22Rv1 (cell line): ENCODE results near the gene GALNT12.

Source experiments
- H3K27ac ChIP-seq: fragments of 450-650 bp; 2 replicates; pipeline ENCODE4 v1.5.1; 2017
- ZFX ChIP-seq: fragments of 450-650 bp; IDR thresholded peaks from 2 replicates; pipeline ENCODE4 v1.6.1; 2017; ENCODE audit warnings: antibody characterized with exemption, borderline replicate concordance
- TF ChIP-seq, protein P1 (sequence below): fragments of 450-650 bp; IDR thresholded peaks from 2 replicates; pipeline ENCODE4 v1.5.1; 2017; ENCODE audit warnings: mild to moderate bottlenecking

Gene GALNT12

GRCh38 chr9:98829766-98830165 is 22.3 kb downstream of the GALNT12 start:
- H3K27ac ChIP-seq: no peak overlapping the region
- TF ChIP-seq, protein P1, sequence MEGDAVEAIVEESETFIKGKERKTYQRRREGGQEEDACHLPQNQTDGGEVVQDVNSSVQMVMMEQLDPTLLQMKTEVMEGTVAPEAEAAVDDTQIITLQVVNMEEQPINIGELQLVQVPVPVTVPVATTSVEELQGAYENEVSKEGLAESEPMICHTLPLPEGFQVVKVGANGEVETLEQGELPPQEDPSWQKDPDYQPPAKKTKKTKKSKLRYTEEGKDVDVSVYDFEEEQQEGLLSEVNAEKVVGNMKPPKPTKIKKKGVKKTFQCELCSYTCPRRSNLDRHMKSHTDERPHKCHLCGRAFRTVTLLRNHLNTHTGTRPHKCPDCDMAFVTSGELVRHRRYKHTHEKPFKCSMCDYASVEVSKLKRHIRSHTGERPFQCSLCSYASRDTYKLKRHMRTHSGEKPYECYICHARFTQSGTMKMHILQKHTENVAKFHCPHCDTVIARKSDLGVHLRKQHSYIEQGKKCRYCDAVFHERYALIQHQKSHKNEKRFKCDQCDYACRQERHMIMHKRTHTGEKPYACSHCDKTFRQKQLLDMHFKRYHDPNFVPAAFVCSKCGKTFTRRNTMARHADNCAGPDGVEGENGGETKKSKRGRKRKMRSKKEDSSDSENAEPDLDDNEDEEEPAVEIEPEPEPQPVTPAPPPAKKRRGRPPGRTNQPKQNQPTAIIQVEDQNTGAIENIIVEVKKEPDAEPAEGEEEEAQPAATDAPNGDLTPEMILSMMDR: no peak
- no peak for TF ChIP-seq ZFX

- H3K27ac ChIP-seq: no peak overlapping the region
- TF ChIP-seq ZFX: no peak
- TF ChIP-seq, protein P1: no peak
These were observed 23.1 kb downstream of the GALNT12 start for GRCh38 chr9:98830554-98830953.

GRCh38 chr9:98831696-98832095 is 24.2 kb downstream of the GALNT12 start:
- H3K27ac ChIP-seq: no peak overlapping the region
- TF ChIP-seq ZFX: no peak
- TF ChIP-seq, protein P1: no peak

GRCh38 chr9:98832768-98833089 is 25.3 kb downstream of the GALNT12 start:
- no peak overlapping the region for H3K27ac ChIP-seq
- TF ChIP-seq, protein P1: no peak

GRCh38 chr9:98833090-98833956 is 25.9 kb downstream of the GALNT12 start:
- H3K27ac ChIP-seq: no peak overlapping the region
- TF ChIP-seq, protein P1: no peak
- TF ChIP-seq ZFX: no peak

DNA sequence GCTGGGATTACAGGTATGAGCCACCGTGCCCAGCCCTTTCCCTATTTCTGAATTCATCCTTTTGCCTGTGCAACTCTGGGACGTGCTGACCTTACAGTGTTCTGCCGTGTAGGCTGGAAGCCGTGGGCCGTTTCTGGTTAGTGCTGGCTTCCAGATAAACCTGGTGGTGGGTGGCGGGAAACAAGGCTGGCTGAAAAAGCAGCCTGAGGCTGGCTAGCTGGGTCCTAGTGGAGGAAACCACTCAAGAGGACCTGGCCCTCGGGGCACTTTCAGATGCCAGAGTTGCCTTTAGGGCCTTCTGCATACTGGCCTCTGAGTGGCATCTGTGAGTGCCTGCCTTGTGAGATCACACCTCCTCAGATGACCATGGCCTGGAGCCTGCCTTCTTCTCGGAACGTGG is 26.9 kb downstream of the GALNT12 start:
- TF ChIP-seq, protein P1: no peak
- no peak for TF ChIP-seq ZFX
- no peak overlapping the region for H3K27ac ChIP-seq

DNA sequence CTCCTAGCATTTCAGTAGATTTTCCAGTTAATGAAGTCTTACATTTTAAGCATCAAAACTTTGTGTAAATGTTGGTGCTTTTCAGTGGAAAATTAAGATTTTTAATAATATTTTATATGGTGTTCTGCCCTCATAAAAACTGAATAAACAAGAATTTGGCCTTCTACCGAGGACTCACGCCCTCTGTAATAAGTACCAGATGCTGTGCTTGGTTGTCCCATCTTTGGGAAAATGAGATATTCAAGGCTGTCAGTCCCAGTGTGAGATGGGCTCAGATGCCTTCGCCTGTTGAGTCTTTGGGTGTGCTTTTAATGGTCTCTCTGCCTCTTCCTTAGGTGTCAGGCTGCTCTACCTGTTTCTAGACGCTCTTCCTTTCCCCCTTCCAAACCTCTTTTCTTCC is 28.7 kb downstream of the GALNT12 start:
- no peak for TF ChIP-seq ZFX
- TF ChIP-seq, protein P1: no peak
- H3K27ac ChIP-seq: no peak overlapping the region
